WTC11 (cell line): ENCODE measurements around the gene LCE1D. TPM values are rescaled to one million over a fixed set of nuclear protein-coding genes. Genes with fewer than 3 reads are reported as not detected.

Source experiments
- ATAC-seq: fragments of 200-7000 bp; cut with Tn5 transposase; 2 replicates; pipeline ENCODE4 v1.10.0; 2021; ENCODE audit warnings: mild to moderate bottlenecking, moderate library complexity
- CTCF ChIA-PET: fragments of 300-600 bp; sonication (Branson Sonifier 250); formaldehyde crosslinking; loops from one replicate; lab custom pipeline; 2021; ENCODE audit warnings: antibody characterized with exemption; lab: Charles Lee
- POLR2A ChIA-PET: fragments of 350-600 bp; sonication (Branson Sonifier 250); formaldehyde crosslinking; loops from one replicate; lab custom pipeline; 2021; ENCODE audit warnings: antibody characterized with exemption; lab: Charles Lee
- DNase-seq: peaks from one replicate; pipeline ENCODE4 v3.0.0; 2021; ENCODE audit warnings: low spot score
- H3K27ac Mint-ChIP-seq: 2 replicates; pipeline ENCODE4 v1.8.0; 2021; ENCODE audit warnings: mixed read lengths
- H3K27me3 Mint-ChIP-seq: 2 replicates; pipeline ENCODE4 v1.8.0; 2021; ENCODE audit warnings: low read depth, mild to moderate bottlenecking, moderate library complexity, mixed read lengths
- H3K36me3 Mint-ChIP-seq: 2 replicates; pipeline ENCODE4 v1.8.0; 2021; ENCODE audit warnings: mixed read lengths
- H3K4me1 Mint-ChIP-seq: 2 replicates; pipeline ENCODE4 v1.8.0; 2022; ENCODE audit warnings: mixed read lengths
- H3K4me3 Mint-ChIP-seq: 2 replicates; pipeline ENCODE4 v1.8.0; 2021; ENCODE audit warnings: mild to moderate bottlenecking, moderate library complexity, mixed read lengths
- H3K9me3 Mint-ChIP-seq: 2 replicates; pipeline ENCODE4 v1.8.0; 2021; ENCODE audit warnings: mixed read lengths
- ARID4B ChIP-seq: sonication (generic); formaldehyde crosslinking; IDR thresholded peaks from 2 replicates; pipeline ENCODE4 v1.8.0; 2023; ENCODE audit warnings: missing genetic modification reagents, mild to moderate bottlenecking, borderline replicate concordance
- ATF1 ChIP-seq: sonication (generic); formaldehyde crosslinking; IDR thresholded peaks from 2 replicates; pipeline ENCODE4 v1.8.1; 2023; ENCODE audit warnings: mild to moderate bottlenecking, moderate library complexity, missing genetic modification reagents
- E2F5 ChIP-seq: sonication (generic); formaldehyde crosslinking; IDR thresholded peaks from 2 replicates; pipeline ENCODE4 v1.8.1; 2022; ENCODE audit warnings: mild to moderate bottlenecking, moderate library complexity, missing genetic modification reagents
- HMGXB4 ChIP-seq: sonication (generic); formaldehyde crosslinking; IDR thresholded peaks from 2 replicates; pipeline ENCODE4 v1.8.1; 2023; ENCODE audit warnings: mild to moderate bottlenecking, moderate library complexity, missing genetic modification reagents
- MAX ChIP-seq: sonication (generic); formaldehyde crosslinking; IDR thresholded peaks from 2 replicates; pipeline ENCODE4 v1.8.0; 2022; ENCODE audit warnings: mild to moderate bottlenecking, missing genetic modification reagents
- MLX ChIP-seq: sonication (generic); formaldehyde crosslinking; IDR thresholded peaks from 2 replicates; pipeline ENCODE4 v1.8.1; 2023; ENCODE audit warnings: mild to moderate bottlenecking, missing genetic modification reagents, moderate library complexity
- PRDM15 ChIP-seq: sonication (generic); formaldehyde crosslinking; IDR thresholded peaks from 2 replicates; pipeline ENCODE4 v1.8.0; 2022; ENCODE audit warnings: missing genetic modification reagents
- SOX15 ChIP-seq: fragments of 250-450 bp; sonication (Bioruptor Pico); IDR thresholded peaks from 2 replicates; pipeline ENCODE4 v1.9.0; 2021; ENCODE audit warnings: mild to moderate bottlenecking
- ZNF263 ChIP-seq: sonication (generic); formaldehyde crosslinking; IDR thresholded peaks from 2 replicates; pipeline ENCODE4 v1.8.1; 2022; ENCODE audit warnings: low read depth, mild to moderate bottlenecking, moderate library complexity, missing genetic modification reagents
- ZNF423 ChIP-seq: fragments of 250-450 bp; sonication (Bioruptor Pico); IDR thresholded peaks from 2 replicates; pipeline ENCODE4 v2.1.2; 2022; ENCODE audit warnings: mild to moderate bottlenecking, moderate library complexity
- total RNA-seq: library from RNA; stranded (reverse); gene quantifications from 3 replicates; pipeline ENCODE4 v1.2.3, GENCODE V29; 2021

The LCE1D gene
- total RNA-seq, 1 experiment from 2014 or later: not detected

- no peak for DNase-seq
- H3K4me1 Mint-ChIP-seq: no peaks in the 10 kb centered on the region
- H3K9me3 Mint-ChIP-seq: peaks cover 97% of the 10 kb centered on the region
- peaks cover 88% of the 10 kb centered on the region for H3K36me3 Mint-ChIP-seq
- TF ChIP-seq MLX (CRISPR knock-in tag): no peak
- no peak for TF ChIP-seq ZNF263 (CRISPR knock-in tag)
- TF ChIP-seq MAX (CRISPR knock-in tag): no peak
- TF ChIP-seq, all 79 proteins: peak for 0
- CTCF ChIA-PET: no interaction called here
- H3K27ac Mint-ChIP-seq: no peak within 1 kb of the TSS
- peaks cover 20% of the 10 kb centered on the region for H3K27me3 Mint-ChIP-seq
- ATAC-seq: no peak
- H3K4me3 Mint-ChIP-seq: no peak within 1 kb of the TSS
- POLR2A ChIA-PET: no interaction called here
Measured at GRCh38 chr1:152757747-152758146, 38.8 kb upstream of the LCE1D start, which contains the start of gene KPRP. Gene KPRP, plus strand, starts transcription at chr1:152758025. Its CDS starts 1,564 bp downstream, at chr1:152759589.

- Mint-ChIP-seq H3K9me3 (peaks cover 94% of the 10 kb centered on the region), H3K4me3 (no peak overlapping the region), H3K27me3 (peaks cover 16% of the 10 kb centered on the region), H3K4me1 (no peaks in the 10 kb centered on the region), H3K27ac (no peak overlapping the region), H3K36me3 (peaks cover 85% of the 10 kb centered on the region)
- ChIA-PET CTCF (no interaction called here), POLR2A (no interaction called here)
- TF ChIP-seq MAX (CRISPR knock-in tag): no peak
- TF ChIP-seq E2F5 (CRISPR knock-in tag): no peak
- no peak for TF ChIP-seq HMGXB4
- TF ChIP-seq ZNF423 (CRISPR knock-in tag): no peak
- TF ChIP-seq SOX15: no peak
- TF ChIP-seq ARID4B (CRISPR knock-in tag): no peak
- TF ChIP-seq PRDM15 (CRISPR knock-in tag): no peak
- no peak for TF ChIP-seq ATF1 (CRISPR knock-in tag)
- no peak for TF ChIP-seq MLX (CRISPR knock-in tag)
- DNase-seq: no peak
- ATAC-seq: no peak
Measured at GRCh38 chr1:152758636-152759035, 37.9 kb upstream of the LCE1D start.
